GM21529 (cell line): ENCODE results near the gene NPR2.

Experiments used
- ATAC-seq: cut with Tn5 transposase; IDR thresholded peaks from one replicate; pipeline ENCODE4 v1.9.1; 2021; ENCODE audit not compliant: unreplicated experiment

Gene NPR2

GRCh38 chr9:35852876-35853865, 61.8 kb downstream of the NPR2 start:
- ATAC-seq: no peak

- no peak for ATAC-seq
Measured at GRCh38 chr9:35854091-35854762, 62.8 kb downstream of the NPR2 start.

GRCh38 chr9:35856206-35856605, 64.8 kb downstream of the NPR2 start:
- no peak for ATAC-seq

- ATAC-seq: no peak
Measured at GRCh38 chr9:35856882-35857281, 65.5 kb downstream of the NPR2 start.

GRCh38 chr9:35858458-35858857, 67.1 kb downstream of the NPR2 start:
- ATAC-seq: no peak
